ENCODE data around the gene CAD.

- no peak for TF ChIP-seq EZH2 (IDR thresholded peaks at IDR 0.05; ENCODE audit: insufficient read depth, poor library complexity, severe bottlenecking)
- no peak for TF ChIP-seq EZH2phosphoT487 (IDR thresholded peaks at IDR 0.05; ENCODE audit: insufficient read depth, low read depth)
These were observed 38.0 kb downstream of the CAD start for GRCh38 chr2:27255187-27255586.

All from GM23248 (cell line).